ENCODE measurements around the gene RNF144B.
"Not testable (repeated sequence)": the region's sequence is repeated elsewhere in the genome, so short reads cannot be mapped to it uniquely, and the experiment has no call there.

Gene RNF144B

DNA sequence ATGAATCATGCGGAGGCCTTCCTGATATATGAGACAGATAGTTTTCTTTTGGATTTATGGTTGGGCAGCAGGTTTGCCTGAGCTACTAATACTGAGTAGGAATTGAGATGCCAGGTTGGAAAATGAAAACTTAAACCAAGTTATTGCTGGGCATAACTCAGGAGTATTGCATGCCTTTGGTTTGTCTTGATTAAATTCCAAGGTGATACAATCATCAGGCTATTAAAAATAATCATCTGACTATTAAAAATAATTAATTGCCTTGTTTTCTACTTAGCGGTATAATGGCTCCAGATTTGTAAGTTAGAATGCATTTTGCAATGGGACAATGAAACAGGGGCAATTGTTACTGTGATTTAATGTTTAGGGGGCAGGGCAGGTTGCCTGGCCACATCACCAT is 15.5 kb upstream of the RNF144B start:
- no peak for DNase-seq (ENCODE audit: low spot score)

DNA sequence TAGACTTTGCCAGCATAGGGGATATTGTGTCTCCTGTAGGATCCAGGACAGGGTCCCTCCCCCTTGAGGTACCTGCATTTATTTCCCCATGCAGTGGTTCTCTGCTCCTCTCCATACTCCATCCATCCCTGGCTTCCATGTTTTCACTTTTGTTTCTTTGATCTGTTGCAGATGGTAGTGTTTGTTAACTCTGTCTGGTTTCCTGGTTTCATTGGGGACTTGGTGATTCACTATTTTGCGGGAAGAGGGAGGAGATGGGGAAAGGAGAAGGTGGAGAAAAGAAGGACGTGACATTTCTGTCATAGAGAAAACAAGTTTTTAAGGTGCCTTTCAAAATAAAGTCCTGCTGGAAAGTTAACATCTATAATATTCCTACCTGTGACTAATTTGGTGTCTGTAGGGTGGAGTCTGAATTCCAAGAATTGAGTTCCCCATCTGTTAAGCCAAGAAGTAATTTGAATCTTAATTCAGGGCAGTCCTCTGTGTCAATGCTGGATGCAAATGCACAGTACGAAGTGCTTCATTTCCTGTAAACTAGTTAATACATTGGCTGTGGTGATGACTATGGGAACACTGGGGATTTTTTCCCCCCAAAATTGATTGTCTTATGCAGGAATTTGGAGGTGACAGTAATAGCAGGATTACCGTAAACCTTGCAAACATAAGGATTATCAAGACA is 6.9 kb upstream of the RNF144B start:
- no peak for DNase-seq (ENCODE audit: low spot score)

DNA sequence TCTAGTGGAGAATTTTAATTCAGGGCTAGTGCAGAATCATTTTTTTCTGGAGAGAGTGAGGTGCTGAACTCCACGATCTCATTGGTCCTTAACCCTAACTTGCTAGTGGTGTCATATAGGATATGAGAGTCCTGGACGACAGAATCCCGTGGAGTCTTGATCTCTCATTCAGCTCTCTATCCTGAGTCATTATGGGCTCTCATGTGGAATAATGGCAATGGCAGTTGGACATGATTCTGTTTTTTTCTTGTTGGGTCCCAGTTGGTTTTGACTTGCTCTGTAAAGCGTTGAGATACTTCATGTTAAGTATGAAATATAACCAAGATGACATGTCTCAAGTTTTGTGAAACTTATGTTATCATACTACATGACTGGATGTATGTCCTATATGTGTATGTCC is 6.3 kb upstream of the RNF144B start:
- DNase-seq (ENCODE audit: low spot score): no peak

DNA sequence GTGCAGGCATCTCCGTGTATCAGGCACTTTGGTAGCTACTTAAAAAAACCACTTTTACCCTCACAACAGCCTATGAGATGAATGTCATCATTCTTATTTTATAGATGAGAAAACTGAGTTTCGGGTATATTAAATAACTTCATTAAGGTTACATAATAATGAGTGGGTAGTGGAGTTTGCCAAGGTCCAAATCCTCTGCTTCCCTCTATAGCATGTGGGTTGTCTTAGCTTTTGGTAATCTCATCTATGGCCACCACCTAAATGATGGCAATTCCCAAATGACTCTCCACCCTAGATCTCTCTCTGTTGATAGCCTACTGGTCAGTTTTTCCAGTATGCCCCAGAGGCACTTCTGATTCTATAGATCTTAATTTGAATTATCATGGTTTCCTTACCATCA is 3.7 kb upstream of the RNF144B start:
- DNase-seq (ENCODE audit: low spot score): no peak

DNA sequence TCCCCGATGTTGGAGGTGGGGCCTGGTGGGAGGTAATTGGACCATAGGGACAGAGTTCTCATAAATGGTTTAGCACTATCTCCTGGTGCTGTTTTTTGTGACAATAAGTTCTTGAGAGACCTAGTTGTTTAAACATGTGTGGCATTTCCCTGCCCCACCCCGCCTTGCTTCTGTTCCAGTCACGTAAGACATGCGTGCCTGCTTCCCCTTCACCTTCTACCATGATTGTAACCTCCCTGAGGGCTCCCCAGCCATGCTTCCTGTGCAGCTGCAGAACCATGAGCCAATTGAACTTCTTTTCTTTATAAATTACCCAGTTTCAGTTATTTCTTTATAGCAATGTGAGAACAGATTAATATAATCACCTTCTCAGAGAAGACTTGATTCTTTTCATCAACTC is 2.5 kb upstream of the RNF144B start:
- DNase-seq (ENCODE audit: low spot score): no peak

DNA sequence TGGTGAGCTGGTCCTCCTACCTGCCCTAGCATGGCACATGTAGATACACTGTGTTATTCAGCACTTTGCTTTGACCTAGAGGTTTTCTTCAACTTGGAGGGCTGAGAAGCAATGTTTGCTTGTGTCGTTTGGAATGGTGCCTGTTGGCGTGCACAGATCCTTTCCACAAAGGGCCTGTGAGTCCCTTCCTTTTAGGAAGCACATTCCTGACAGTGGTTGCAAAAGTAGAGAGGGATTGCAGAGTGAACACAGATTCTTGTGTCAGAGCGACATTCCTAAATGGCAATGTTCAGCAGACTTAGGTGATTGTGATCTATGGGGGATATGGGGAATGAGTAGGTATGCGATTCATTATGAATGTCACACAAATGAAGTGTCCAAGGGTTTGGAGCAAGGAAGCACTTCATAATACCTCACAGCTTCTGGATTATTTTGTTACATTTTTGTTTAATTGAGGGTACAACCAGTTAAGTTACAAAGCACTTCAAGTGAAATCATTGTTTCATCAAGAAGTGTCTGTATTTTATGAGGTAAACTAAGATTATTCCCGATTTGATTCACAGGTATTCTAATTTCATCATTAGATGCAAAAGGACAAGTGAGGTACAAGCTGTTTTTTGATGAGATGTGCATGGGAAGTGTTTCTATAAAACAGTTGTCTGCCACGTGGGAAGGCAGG is 713 bp upstream of the RNF144B start:
- no peak for DNase-seq (ENCODE audit: low spot score)

DNA sequence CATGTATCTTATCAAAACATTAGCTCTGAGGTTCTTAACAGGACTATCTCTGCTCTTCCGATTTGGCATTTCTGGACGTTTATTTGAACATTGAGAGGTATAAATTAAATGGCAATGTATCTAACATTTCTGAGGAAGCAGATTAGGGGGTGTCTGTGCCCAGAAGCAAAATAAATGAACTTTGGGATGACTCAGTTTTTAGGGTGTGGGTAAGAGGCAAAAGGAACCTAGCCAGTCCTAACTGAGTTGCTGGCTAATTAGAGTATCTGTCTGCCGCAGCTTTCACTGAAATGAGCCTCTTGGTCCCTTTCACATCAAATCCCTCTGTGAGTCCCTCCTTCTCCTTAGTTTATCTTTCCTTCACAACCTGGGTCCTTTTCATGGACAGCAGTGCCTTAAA is 1.1 kb downstream of the RNF144B start:
- no peak for DNase-seq (ENCODE audit: low spot score)

DNA sequence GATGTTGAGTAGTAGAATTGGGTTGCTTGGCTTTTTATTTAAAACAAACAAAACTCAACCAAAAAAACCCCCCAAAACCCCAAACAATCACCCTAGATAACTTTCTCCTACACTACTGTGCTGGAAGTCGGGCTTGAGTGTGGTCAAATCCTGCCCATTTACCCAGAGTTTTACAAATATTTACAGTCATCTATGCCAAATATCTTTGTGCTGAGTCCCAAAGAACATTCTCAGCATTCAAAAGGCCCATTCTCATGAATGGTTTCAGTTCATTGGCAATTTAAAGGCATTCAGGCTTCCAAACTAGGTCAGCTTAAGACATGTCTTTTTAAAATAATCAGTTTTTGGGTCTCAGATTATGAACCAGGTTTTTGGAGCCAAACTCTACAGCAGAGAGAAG is 1.8 kb downstream of the RNF144B start:
- no peak for DNase-seq (ENCODE audit: low spot score)

DNA sequence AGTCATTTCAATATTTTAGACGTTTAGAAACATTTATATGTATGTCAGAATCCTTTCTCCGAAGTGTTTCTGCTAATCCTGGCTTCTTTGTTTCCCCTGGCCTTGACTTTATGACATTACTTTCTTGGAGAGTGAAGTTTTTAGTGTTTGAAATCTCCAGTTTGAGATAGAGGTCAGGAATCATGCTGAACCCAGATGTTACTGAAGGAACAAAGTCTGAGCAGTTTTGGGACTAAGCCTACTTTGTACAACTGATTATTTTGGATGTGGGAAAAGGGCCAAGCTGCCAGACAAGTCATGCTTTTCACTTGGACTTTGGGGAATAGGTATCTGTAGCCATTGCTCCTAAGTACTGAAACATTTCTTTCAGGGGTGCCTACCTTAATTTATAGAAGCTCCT is 2.3 kb downstream of the RNF144B start:
- no peak for DNase-seq (ENCODE audit: low spot score)

DNA sequence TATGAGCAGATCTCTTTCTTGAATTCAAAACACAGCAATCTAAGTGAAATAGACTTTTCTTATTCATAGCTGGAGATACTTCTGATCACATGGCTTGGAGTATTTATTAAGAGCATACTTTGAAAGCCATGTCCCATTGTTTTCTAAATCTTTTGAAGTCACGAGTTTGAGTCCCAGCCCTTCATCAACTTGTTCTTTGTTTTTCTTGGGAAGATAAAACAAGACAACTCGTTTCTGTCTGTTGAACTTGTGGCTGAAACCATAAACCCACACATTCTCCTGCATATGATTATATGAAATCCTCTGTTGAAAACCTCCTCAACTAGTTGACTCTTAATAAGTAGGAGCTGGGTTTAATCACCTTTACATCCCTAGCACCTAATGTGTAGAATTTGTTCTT is 3.3 kb downstream of the RNF144B start:
- no peak for DNase-seq (ENCODE audit: low spot score)

DNA sequence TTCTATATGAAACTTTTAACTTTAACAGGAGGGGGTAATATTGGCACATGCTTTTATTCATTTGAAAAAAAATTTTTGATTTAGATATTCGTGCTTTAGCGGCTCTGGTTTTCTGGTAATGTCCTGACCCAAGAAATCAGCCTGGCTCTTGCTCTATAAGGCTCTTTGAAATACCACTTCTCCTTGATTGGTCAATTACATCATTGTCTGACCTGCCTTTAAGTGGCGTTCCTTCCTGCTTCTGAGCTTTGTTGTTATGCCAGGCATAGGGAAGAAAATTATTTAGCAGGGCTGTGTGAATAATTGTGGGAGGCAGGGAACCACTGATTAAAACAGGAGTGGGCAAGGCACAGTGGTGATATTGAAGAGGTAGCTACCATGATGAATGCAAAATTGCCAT is 3.9 kb downstream of the RNF144B start:
- DNase-seq (ENCODE audit: low spot score): no peak

DNA sequence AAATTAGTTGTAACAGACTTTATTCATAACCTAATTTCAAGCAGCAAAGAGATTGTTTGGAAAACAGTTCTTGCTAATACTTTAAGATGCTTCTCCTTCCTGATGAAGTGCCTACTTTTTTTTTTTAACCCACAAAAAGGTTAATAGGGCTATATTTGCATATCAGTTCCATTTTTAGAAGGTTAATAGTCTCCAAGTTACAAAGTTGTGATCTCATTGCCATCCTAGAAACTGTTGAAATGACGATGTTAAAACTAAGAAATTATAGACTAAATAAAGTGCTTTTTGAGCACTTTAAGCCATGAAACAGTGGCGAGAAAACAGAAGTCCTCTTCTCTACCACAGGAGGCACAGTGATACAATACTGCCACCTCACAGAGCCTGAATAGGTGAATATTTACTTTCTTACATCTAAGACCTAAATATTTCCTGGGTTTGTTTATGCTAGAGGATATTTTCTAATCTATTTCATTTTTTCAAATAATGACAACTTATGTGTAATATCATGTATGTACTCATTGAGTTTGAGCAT is 5.3 kb downstream of the RNF144B start:
- DNase-seq (ENCODE audit: low spot score): no peak

DNA sequence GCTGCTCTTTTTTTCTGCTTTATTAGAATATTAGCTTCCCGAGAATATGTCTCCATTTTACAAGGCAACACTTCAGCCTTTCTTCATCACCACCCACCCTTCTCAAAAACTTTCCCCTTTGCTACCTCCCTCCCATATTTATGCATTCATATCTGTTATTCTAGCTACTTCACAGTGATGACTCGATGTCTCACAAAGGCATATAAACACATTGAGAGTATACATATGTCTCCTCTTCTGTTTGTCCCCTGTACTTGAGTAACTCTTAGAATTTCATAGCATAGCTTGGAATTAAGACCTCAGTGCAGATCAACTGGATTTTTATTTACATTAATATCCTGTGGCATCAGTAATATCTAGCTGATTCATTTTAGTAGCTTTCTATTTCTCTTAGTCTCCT is 6.5 kb downstream of the RNF144B start:
- no peak for DNase-seq (ENCODE audit: low spot score)

DNA sequence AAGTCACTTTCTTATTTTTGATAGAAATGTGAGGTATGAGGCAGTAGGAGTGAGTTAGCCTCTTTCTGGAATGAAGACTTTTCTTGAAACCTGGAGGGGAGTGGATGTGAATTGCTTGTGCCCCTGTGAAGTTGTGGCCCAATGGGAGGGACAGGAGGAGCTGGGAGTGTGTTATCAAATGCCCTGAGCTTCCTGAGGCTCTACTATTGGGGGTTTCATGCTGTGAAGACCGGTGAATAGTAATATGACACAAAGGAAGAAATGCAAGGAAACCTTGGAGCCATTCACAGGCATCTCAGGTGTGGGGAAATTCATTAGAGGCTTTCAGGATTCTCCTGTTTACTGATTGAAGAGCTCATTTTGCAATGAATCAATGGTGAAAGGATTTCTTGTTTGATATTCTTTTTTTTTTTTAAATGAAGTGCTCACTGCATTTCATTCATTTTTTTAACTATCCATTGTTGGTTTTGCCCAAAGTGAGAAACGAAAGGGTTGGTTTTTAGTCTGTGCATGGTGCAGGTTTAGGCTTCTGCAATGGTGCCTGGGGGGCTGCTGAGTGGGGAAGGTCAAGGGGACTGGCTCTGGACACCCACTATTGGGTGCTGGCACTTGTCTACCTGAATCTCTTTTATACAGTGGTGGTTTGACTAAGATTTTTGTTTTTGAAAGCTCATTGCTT is 8.2 kb downstream of the RNF144B start:
- DNase-seq (ENCODE audit: low spot score): no peak

DNA sequence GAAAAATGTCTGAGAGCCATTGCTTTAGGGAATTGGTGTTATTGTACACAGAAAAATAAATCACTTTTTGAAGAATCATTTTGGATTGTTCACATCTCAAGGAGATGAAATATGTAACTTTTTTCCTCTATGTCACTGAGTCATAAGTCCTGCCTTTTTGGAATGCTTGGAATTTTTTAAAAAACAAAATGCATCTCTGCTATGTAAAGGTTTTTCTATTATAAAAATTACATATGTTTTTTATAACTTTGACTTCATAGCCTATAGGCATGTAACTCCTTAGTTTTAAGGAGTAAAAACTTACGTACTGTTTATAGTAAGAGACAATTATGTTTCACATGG is 8.7 kb downstream of the RNF144B start:
- no peak for DNase-seq (ENCODE audit: low spot score)

DNA sequence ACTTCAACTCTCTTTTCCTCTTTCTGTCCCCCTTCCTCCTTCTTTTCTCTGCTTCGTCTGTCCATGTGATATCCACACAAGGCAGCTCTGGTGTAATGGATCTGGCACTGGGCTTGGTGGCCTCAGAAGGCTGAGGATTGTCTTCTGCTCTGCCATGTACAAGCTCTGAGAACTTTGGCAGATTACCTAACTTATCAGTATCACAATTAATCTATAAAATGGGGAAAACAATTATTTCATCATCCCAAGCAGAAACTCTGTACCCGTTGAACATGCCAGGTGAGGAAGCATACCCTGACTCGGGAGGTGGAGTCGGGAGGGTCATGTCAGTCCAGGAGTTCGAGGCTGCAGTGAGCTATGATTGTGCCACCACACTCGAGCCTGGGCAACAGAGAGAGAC is 10.6 kb downstream of the RNF144B start:
- DNase-seq (ENCODE audit: low spot score): no peak

DNA sequence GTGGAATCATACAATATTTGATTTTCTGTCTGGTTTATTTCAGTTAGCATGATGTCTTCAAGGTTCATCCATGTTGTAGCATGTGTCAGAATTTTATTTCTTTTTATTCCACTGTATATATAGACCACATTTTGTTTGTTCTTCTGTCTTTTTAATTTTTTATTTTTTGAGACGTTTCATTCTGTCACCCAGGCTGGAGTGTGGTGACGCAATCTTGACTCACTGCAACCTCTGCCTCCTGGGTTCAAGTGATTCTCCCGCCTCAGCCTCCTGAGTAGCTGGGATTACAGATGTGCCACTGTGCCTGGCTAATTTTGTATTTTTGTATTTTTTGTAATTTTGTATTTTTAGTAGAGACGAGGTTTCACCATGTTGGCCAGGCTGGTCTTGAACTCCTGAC is 11.1 kb downstream of the RNF144B start:
- not testable (repeated sequence) for DNase-seq (ENCODE audit: low spot score)

DNA sequence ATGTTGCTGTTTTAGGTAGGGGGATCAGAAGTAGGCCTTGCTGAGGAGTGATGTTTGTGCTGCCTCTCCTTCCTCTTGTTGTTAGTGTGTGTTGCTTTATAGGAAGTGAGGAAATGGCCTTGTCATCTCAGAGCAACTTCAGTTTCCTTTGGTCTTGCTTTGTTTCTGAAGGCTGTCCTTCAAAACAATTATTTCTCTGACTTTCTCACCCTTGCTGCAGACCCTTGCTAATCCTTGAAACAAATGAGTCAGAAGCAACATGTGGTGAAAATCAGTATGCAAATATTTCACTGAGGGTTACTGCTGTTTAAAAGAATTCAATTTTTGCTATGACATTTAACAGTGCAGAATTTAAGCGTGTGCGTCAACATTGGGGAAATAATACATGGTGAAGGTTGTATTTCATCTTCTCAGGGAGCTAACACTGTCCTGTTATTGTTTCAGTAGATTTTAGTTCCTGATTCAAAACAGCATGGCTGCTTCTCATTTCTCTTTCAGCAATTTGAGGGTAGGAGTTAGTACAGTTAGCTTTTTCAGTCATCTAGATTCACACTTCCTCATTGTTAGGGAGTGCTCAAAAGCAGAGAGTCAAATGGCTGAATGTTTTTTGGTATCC is 13.8 kb downstream of the RNF144B start:
- no peak for DNase-seq (ENCODE audit: low spot score)

DNA sequence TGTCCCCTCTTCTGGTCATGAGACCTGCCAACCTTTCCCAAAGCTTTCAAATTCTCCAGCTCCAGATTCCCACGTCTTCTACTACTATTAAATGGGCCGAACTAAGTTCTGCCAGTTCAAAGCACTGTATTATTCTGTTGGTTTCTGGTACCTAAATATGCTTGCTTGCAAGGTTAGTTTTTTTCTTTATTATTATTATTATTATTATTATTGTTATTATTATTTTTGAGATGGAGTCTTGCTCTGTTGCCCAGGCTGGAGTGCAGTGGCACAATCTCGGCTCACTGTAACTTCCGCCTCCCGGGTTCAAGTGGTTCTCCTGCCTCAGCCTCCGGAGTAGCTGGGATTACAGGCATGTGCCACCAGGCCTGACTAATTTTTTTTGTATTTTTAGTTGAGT is 17.8 kb downstream of the RNF144B start:
- DNase-seq (ENCODE audit: low spot score): not testable (repeated sequence)

DNA sequence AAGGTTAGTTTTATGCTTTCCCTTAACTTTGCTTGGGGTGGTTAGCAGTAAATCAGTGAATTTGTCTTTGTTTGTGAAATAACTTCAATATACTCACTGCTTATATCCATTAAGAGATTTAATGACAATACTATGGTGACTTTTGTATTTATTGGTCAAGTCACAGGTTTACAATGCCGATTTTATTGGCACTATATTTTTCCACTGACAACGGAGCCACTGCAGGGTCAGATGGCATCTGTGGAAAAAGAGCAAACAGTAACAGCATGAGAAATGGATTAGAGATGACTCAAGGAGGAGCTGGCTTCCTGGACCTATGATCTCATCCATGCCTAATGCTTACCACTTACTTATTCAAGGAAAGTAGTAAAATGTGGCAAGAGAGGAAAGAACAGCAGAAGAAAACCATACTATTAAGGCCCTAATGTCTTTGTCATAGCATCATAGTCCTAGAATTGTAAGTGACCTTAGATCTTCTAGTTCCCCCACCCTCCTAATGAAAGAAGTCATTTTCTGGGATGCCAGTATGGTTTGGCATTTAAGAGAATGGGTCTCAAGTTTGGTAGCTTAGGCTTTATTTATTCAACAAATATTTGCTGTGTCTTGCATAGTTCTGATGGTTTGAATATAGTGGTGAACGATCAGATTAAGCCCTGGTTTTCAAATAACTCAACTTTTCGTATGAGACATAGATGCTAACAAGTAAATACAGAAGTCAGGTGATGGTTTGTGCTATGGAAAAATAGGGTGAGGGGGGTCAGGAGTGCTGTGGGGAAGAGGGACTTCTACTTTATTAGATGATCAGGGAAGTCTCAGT is 18.5 kb downstream of the RNF144B start:
- DNase-seq (ENCODE audit: low spot score): no peak

DNA sequence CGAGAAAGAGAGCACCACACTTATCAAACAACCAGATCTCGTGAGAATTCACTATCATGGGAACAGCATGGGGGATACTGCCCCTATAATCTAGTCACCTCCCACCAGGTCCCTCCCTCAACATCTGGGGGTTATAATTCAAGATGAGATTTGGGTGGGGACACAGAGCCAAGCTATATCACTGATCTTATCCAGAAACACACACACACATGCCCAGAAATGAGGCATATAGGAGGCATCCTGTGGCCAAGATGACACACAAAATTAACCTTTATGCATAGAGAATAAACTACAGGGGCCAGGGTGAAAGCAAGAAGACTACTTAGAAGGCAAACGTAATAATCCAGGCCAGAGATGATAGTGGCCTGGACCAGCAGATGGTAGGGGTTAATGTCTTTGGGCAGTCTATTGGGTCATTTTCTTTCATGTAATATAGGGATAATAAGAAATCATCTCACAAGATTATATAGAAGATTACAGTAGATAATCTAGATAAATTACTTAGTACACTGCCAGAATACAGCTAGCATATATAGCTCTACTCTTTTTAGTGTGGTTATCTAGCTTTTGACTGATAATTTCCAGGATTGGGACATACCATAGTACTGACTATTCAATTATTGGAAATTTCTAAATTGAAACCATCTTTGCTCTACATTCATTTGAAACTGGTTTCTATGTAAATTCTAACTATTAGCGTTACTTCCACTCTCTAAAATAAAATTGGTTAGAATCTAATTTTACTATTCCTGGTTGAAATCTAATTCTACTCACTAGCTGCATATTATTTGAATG is 20.0 kb downstream of the RNF144B start:
- no peak for DNase-seq (ENCODE audit: low spot score)

Measured in ecto neural progenitor cell (in vitro differentiated cells).